Activated T-helper 1 cell treated with anti-CD3 and anti-CD28 coated beads, Interleukin-12 subunit alpha, Interleukin-12 subunit beta, Interleukin-2, Interleukin-4 antibody, amounts not matched to agents 30 ng/mL and 10 ng/mL and 1 ng/mL, durations not matched to agents 14 hours and 24 hours and 36 hours (primary cell): ENCODE measurements around the gene PCDHGA7. TPM values are rescaled to one million over a fixed set of nuclear protein-coding genes. Genes with fewer than 3 reads are reported as not detected.
"Not testable (repeated sequence)": the region's sequence is repeated elsewhere in the genome, so short reads cannot be mapped to it uniquely, and the experiment has no call there.

Experiments
- DNase-seq: peaks from one replicate; pipeline ENCODE4 v3.0.0; 2021; ENCODE audit warnings: low spot score
- H3K27ac Mint-ChIP-seq: one replicate; pipeline ENCODE4 v1.8.0; 2021; ENCODE audit warnings: mild to moderate bottlenecking, mixed read lengths
- H3K27me3 Mint-ChIP-seq: one replicate; pipeline ENCODE4 v1.8.0; 2022; ENCODE audit warnings: mild to moderate bottlenecking, moderate library complexity, mixed read lengths; ENCODE audit not compliant: insufficient read depth
- H3K36me3 Mint-ChIP-seq: one replicate; pipeline ENCODE4 v1.8.0; 2021; ENCODE audit warnings: low read depth, mixed read lengths
- H3K4me1 Mint-ChIP-seq: one replicate; pipeline ENCODE4 v1.8.0; 2021; ENCODE audit warnings: low read depth, mixed read lengths
- H3K4me3 Mint-ChIP-seq: one replicate; pipeline ENCODE4 v1.8.0; 2021; ENCODE audit warnings: mild to moderate bottlenecking, moderate library complexity, mixed read lengths
- H3K9me3 Mint-ChIP-seq: one replicate; pipeline ENCODE4 v1.8.0; 2021; ENCODE audit warnings: mixed read lengths
- intact Hi-C: fragments of 100-400 bp; cut with micrococcal nuclease; formaldehyde crosslinking; loops from one replicate; pipeline ENCODE4 v1.15.1; 2024
- total RNA-seq: library from RNA; stranded (reverse); gene quantifications from 2 replicates; pipeline ENCODE4 v1.2.3, GENCODE V29; 2022

The PCDHGA7 gene
- total RNA-seq, 1 donor from 2014 or later = 0.16 TPM

GRCh38 chr5:141413540-141414069 lies 31.1 kb downstream of the PCDHGA7 start:
- Mint-ChIP-seq H3K36me3 (peaks cover 1% of the 10 kb centered on the region), H3K27me3 (peaks cover 43% of the 10 kb centered on the region), H3K4me1 (peaks cover 15% of the 10 kb centered on the region), H3K27ac (no peak overlapping the region), H3K9me3 (peaks cover 27% of the 10 kb centered on the region), H3K4me3 (peak overlapping the region; percentile 84)
- intact Hi-C loops = loop anchor here (1.0 to 10.0 kb wide), 5 partner anchors 41 to 569 kb away; partner anchors contain the start of genes PCDHA8, PCDHA9, PCDHGA6 and PCDHGB3
- no peak for DNase-seq

- not testable (repeated sequence) for H3K36me3 Mint-ChIP-seq, H3K27ac Mint-ChIP-seq, DNase-seq
- Mint-ChIP-seq H3K4me3 (peak overlapping the region; percentile 37), H3K27me3 (peaks cover 40% of the 10 kb centered on the region), H3K9me3 (peaks cover 24% of the 10 kb centered on the region), H3K4me1 (peaks cover 15% of the 10 kb centered on the region)
- intact Hi-C loops = loop anchor here (5.0 to 10.0 kb wide), 3 partner anchors 42 to 570 kb away; partner anchors contain the start of genes PCDH1, PCDHA8, PCDHA9 and PCDHGA6
Measured at GRCh38 chr5:141414548-141415274, 32.2 kb downstream of the PCDHGA7 start.

GRCh38 chr5:141415275-141415618 lies 32.7 kb downstream of the PCDHGA7 start:
- not testable (repeated sequence) for H3K36me3 Mint-ChIP-seq, H3K4me3 Mint-ChIP-seq, DNase-seq
- intact Hi-C loops = loop anchor here (5.0 to 10.0 kb wide), 2 partner anchors 462 to 570 kb away; partner anchors contain the start of genes PCDH1, PCDHA8 and PCDHA9
- H3K4me1 Mint-ChIP-seq = peaks cover 15% of the 10 kb centered on the region
- H3K9me3 Mint-ChIP-seq = peaks cover 26% of the 10 kb centered on the region
- H3K27me3 Mint-ChIP-seq = peaks cover 38% of the 10 kb centered on the region
- H3K27ac Mint-ChIP-seq = peak overlapping the region; percentile 2

GRCh38 chr5:141417494-141418172 lies 35.1 kb downstream of the PCDHGA7 start, which contains the start of gene PCDHGB7:
Gene PCDHGB7 (plus strand): TSS chr5:141417677. CDS start chr5:141417860, 183 bp downstream.
- H3K4me3 Mint-ChIP-seq = peak within 1 kb of the TSS; percentile 76
- not testable (repeated sequence) for H3K27ac Mint-ChIP-seq, H3K36me3 Mint-ChIP-seq
- peaks cover 37% of the 10 kb centered on the region for H3K9me3 Mint-ChIP-seq
- H3K27me3 Mint-ChIP-seq = peaks cover 55% of the 10 kb centered on the region
- intact Hi-C loops = loop anchor here (1.0 to 10.0 kb wide), 5 partner anchors 95 to 573 kb away; partner anchors contain the start of genes PCDH1, PCDHA8 and PCDHA9
- peaks cover 21% of the 10 kb centered on the region for H3K4me1 Mint-ChIP-seq
- peak; percentile 30 for DNase-seq

- peaks cover 53% of the 10 kb centered on the region for H3K27me3 Mint-ChIP-seq
- no peak overlapping the region for H3K4me3 Mint-ChIP-seq
- no peak overlapping the region for H3K27ac Mint-ChIP-seq
- DNase-seq = no peak
- H3K4me1 Mint-ChIP-seq = peaks cover 14% of the 10 kb centered on the region
- peaks cover 33% of the 10 kb centered on the region for H3K9me3 Mint-ChIP-seq
- H3K36me3 Mint-ChIP-seq = peaks cover 9% of the 10 kb centered on the region
- intact Hi-C loops = loop anchor here (5.0 to 10.0 kb wide), 2 partner anchors 458 to 574 kb away; partner anchors contain the start of genes PCDH1, PCDHA8 and PCDHA9
Measured at GRCh38 chr5:141419074-141419880, 36.7 kb downstream of the PCDHGA7 start.

GRCh38 chr5:141420855-141421488 lies 38.4 kb downstream of the PCDHGA7 start, which contains the start of gene PCDHGA11:
Gene PCDHGA11 (plus strand): TSS chr5:141421051. CDS start chr5:141421228, 177 bp downstream.
- peak within 1 kb of the TSS; percentile 55 for H3K27ac Mint-ChIP-seq
- DNase-seq = peak; percentile 23
- intact Hi-C loops = loop anchor here (5.0 kb wide), 5 partner anchors 34 to 189 kb away; partner anchors contain the start of genes PCDHGA2, PCDHGA5, PCDHGB4 and PCDHGC3

GRCh38 chr5:141421489-141421855 lies 38.9 kb downstream of the PCDHGA7 start:
- peak overlapping the region; percentile 55 for H3K27ac Mint-ChIP-seq
- H3K36me3 Mint-ChIP-seq = peaks cover 9% of the 10 kb centered on the region
- peaks cover 14% of the 10 kb centered on the region for H3K4me1 Mint-ChIP-seq
- peak overlapping the region; percentile 86 for H3K4me3 Mint-ChIP-seq
- intact Hi-C loops = loop anchor here (5.0 kb wide), 5 partner anchors 34 to 189 kb away; partner anchors contain the start of genes PCDHGA2, PCDHGA5, PCDHGB4 and PCDHGC3
- DNase-seq = no peak
- H3K27me3 Mint-ChIP-seq = peaks cover 46% of the 10 kb centered on the region
- H3K9me3 Mint-ChIP-seq = peaks cover 29% of the 10 kb centered on the region

More at GRCh38 chr5:141420855-141421488, 38.4 kb downstream of the PCDHGA7 start, which contains the start of gene PCDHGA11:
- Mint-ChIP-seq H3K4me3 (peak within 1 kb of the TSS; percentile 86), H3K36me3 (peaks cover 9% of the 10 kb centered on the region), H3K9me3 (peaks cover 29% of the 10 kb centered on the region), H3K27me3 (peaks cover 49% of the 10 kb centered on the region), H3K4me1 (peaks cover 14% of the 10 kb centered on the region)

- intact Hi-C loops = loop anchor here (5.0 kb wide), 5 partner anchors 36 to 191 kb away; partner anchors contain the start of genes PCDHGA2, PCDHGA5, PCDHGB4 and PCDHGC3
- H3K27ac Mint-ChIP-seq = no peak overlapping the region
- peaks cover 29% of the 10 kb centered on the region for H3K9me3 Mint-ChIP-seq
- H3K36me3 Mint-ChIP-seq = peaks cover 9% of the 10 kb centered on the region
- H3K4me1 Mint-ChIP-seq = peaks cover 9% of the 10 kb centered on the region
- DNase-seq = no peak
- no peak overlapping the region for H3K4me3 Mint-ChIP-seq
- H3K27me3 Mint-ChIP-seq = peaks cover 43% of the 10 kb centered on the region
Measured at GRCh38 chr5:141422742-141423291, 40.3 kb downstream of the PCDHGA7 start.

- H3K27me3 Mint-ChIP-seq = peaks cover 24% of the 10 kb centered on the region
- no peaks in the 10 kb centered on the region for H3K36me3 Mint-ChIP-seq
- no peak for DNase-seq
- H3K4me1 Mint-ChIP-seq = no peaks in the 10 kb centered on the region
- peaks cover 28% of the 10 kb centered on the region for H3K9me3 Mint-ChIP-seq
- no peak overlapping the region for H3K27ac Mint-ChIP-seq
- intact Hi-C loops = no loop called here
- H3K4me3 Mint-ChIP-seq = no peak overlapping the region
Measured at GRCh38 chr5:141427783-141428426, 45.4 kb downstream of the PCDHGA7 start.

GRCh38 chr5:141430332-141431113 lies 48.0 kb downstream of the PCDHGA7 start, which contains the start of gene PCDHGA12:
Gene PCDHGA12 (plus strand): TSS chr5:141430507. CDS start chr5:141430760, 253 bp downstream.
- H3K27me3 Mint-ChIP-seq = peaks cover 17% of the 10 kb centered on the region
- peak within 1 kb of the TSS; percentile 73 for H3K4me3 Mint-ChIP-seq
- no peak for DNase-seq
- peak within 1 kb of the TSS; percentile 67 for H3K27ac Mint-ChIP-seq
- H3K36me3 Mint-ChIP-seq = no peaks in the 10 kb centered on the region
- intact Hi-C loops = loop anchor here (1.0 kb wide), 1 partner anchor 83 kb away; no protein-coding TSS in a partner anchor
- H3K9me3 Mint-ChIP-seq = peaks cover 32% of the 10 kb centered on the region
- H3K4me1 Mint-ChIP-seq = no peaks in the 10 kb centered on the region
